Erythroblast (primary cell): ENCODE measurements around the gene SLC38A9.

Experiments used
- GATA1 ChIP-seq: IDR thresholded peaks from 2 replicates; pipeline ENCODE4 v1.6.1; 2011; ENCODE audit warnings: low read depth, mild to moderate bottlenecking, control low read depth, low read length, moderate library complexity
- POLR2A ChIP-seq: IDR thresholded peaks from 2 replicates; pipeline ENCODE4 v1.6.1; 2011; ENCODE audit warnings: mild to moderate bottlenecking, low read length

DNA sequence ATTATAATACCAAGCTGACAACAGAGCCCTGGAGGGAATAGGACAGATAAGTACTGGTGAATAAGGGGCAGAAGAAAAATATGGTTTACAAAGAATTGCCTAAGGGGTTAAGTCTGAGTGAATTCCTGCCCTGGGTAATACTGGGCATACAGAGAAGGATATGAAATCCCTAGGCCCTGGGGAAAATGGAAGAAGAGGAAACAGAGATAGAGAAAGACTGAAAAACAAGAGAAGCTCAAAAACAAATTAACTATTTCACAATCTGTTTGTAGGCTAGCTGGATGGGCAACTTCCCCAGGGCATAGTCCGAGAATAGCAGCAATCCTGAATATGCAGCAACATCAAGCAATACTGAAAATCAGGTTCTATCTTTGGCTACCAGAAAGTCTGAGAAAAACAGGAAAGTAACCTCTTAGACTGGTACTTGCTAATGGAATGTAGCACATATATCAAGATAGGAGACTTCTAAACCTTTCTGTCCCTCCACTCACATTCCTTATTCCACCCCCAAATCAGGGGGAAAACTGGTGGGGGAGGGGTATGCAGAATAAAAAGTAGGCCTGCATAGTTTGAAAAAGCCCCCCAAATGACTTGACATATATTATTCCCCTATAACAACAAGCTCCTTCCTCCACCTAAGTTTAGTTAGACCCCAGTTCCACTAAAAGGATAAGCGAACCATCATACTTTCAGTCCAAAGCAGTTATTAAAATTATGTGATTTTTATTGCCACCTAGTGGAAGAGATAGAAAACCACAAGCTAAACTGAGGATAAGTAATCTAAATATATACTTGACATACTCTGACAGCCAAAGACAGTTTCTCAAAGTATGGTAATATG, 20.6 kb downstream of the SLC38A9 start:
- TF ChIP-seq POLR2A (no peak), GATA1 (no peak)
